ENCODE measurements around the gene URAD. TPM values are rescaled to one million over a fixed set of nuclear protein-coding genes. Genes with fewer than 3 reads are reported as not detected.

URAD gene
- total RNA-seq, 1 donor from 2014 or later: not detected

Other genes with a start within 250 kb of the URAD start
- not detected for gene GSX1, start 196.2 kb downstream of the URAD start, total RNA-seq
- gene PDX1, start 68.7 kb downstream of the URAD start, total RNA-seq: not detected
- gene CDX2, start 19.4 kb downstream of the URAD start, total RNA-seq: not detected
- 0.07 TPM for gene FLT3, start 111.9 kb upstream of the URAD start, total RNA-seq
- gene PAN3, start 149.9 kb upstream of the URAD start, total RNA-seq: 9.7 TPM

All from left ventricle myocardium superior (tissue), 1 donor.